Activated naive CD8-positive, alpha-beta T cell treated with anti-CD3 and anti-CD28 coated beads for 36 hours (primary cell): ENCODE data around the gene IPO8. TPM values are rescaled to one million over a fixed set of nuclear protein-coding genes. Genes with fewer than 3 reads are reported as not detected.

Experiments
- DNase-seq: peaks from one replicate; pipeline ENCODE4 v3.0.0; 2021
- H3K27ac Mint-ChIP-seq: one replicate; pipeline ENCODE4 v1.8.0; 2022; ENCODE audit warnings: mild to moderate bottlenecking, moderate library complexity, mixed read lengths
- H3K27me3 Mint-ChIP-seq: one replicate; pipeline ENCODE4 v1.8.0; 2022; ENCODE audit warnings: mild to moderate bottlenecking, mixed read lengths
- H3K36me3 Mint-ChIP-seq: one replicate; pipeline ENCODE4 v1.8.0; 2021; ENCODE audit warnings: mild to moderate bottlenecking, mixed read lengths
- H3K4me1 Mint-ChIP-seq: one replicate; pipeline ENCODE4 v1.8.0; 2021; ENCODE audit warnings: mixed read lengths
- H3K4me3 Mint-ChIP-seq: one replicate; pipeline ENCODE4 v1.8.0; 2022; ENCODE audit warnings: mild to moderate bottlenecking, moderate library complexity, mixed read lengths
- H3K9me3 Mint-ChIP-seq: one replicate; pipeline ENCODE4 v1.8.0; 2022; ENCODE audit warnings: mixed read lengths
- total RNA-seq, 2 experiments: library from RNA; stranded (reverse); gene quantifications; one replicate each; pipeline ENCODE4 v1.2.3, GENCODE V29; 2021

The IPO8 gene
- 10 to 100 TPM; 45.3 to 45.7 TPM for total RNA-seq

DNA sequence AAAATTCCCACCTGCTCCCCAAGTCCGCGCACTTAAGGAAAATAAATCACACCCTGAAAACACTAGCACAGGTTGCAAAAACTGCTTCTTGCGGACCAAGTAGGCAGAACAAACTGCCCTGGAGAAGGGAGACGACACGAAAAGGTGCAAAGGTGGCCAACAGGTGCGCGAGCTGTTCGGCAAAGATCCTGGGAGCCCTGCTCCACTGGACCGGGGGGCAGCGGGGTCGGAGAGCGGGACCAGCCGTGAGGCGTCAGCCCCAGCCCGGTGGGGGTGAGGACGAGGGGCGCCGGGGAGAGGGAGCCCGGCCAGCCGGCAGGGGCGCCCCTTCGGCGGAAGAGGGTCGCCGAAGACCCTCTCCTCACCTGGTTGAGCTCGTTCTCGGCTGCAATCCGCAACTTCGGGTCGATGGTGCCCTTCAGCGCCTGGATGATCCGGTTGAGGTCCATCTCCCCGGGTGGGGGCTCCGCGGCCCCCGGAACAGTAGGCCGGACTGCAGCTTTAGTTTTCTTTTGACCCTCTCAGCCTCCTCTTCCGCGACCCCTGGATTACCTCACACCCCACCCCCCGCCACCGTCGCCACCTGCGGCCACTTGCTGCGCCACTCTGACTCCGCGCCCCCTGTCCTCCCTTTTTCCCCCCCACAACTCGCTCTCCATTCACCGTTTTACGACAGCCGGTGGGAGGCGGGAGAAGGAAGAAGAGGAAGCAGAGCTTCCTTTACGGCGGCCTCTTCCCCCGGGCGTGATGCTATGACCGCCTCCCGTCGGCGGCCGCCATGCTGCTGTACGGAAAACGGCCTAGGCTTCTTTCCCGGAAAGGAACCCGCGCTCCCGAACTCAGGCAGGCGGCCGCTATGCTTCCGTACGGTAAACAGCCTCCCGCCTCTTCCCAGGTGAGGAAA is at the start of gene IPO8:
IPO8 (minus strand) TSS at position 671 of the 904 bp plus-strand sequence; CDS start at position 449, 222 bp downstream.
- Mint-ChIP-seq H3K27ac (peak within 1 kb of the TSS; percentile 93), H3K27me3 (peaks cover 2% of the 10 kb centered on the region), H3K4me3 (peak within 1 kb of the TSS; percentile 88)

DNA sequence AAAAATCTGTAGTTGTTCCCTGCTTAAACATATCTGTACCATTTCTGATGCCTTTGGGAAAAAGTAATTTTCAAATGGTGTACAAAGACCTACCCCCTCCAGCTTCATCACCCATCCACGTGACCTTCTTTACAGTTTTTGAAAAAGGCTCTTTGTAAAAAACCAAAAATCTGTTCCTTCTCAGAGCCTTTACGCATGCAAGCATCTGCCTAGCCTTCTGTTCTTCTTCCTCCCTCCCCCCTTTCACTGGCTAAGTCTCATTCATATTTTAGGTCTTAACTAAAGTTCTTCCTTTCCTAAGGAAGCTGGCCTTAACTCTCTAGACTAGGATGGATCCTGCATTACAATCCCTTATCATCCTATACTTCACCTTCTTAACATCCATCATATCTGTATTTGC is 48.7 kb upstream of the IPO8 start:
- Mint-ChIP-seq H3K27ac (no peak overlapping the region), H3K4me3 (no peak overlapping the region), H3K4me1 (peaks cover 11% of the 10 kb centered on the region), H3K27me3 (no peaks in the 10 kb centered on the region), H3K36me3 (peaks cover 23% of the 10 kb centered on the region), H3K9me3 (no peaks in the 10 kb centered on the region)
- no peak for DNase-seq

More for the DNA sequence above, at the start of gene IPO8:
- no peaks in the 10 kb centered on the region for H3K9me3 Mint-ChIP-seq
- peaks cover 31% of the 10 kb centered on the region for H3K4me1 Mint-ChIP-seq
- peaks cover 3% of the 10 kb centered on the region for H3K36me3 Mint-ChIP-seq
- DNase-seq = peak; percentile 86

DNA sequence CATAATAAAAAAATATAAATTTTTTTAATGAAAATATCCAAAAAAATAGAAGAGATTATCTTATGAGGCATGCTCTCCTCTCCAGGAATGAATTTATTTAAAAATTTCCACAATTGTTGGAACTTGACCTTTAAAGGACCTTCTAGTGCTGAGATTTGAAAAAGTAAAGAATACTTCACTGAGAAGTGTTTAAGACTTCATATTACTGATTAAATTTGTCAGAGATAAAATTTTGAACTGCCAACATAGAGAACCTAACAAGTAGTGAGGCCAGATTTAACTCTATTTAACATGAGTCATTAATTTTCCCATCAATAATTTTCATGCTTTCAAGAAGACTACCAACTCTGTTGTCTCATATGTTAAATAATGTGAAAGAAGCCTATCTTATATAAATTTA is 44.6 kb upstream of the IPO8 start:
- no peak for DNase-seq
- Mint-ChIP-seq H3K36me3 (peaks cover 20% of the 10 kb centered on the region), H3K27me3 (no peaks in the 10 kb centered on the region)

DNA sequence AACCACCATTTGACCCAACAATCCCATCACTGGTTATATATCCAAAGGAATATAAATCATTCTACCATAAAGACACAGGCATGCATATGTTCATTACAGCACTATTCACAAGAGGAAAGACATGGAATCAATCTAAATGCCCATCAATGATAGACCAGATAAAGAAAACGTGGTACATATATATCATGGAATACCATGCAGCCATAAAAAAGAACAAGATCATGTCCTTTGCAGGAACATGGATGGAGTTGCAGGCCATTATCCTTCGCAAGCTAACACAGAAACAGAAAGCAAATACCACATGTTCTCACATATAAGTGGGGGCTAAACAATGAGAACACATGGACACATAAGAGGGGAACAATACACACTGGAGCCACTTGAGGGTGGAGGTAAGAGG is 43.4 kb upstream of the IPO8 start:
- no peaks in the 10 kb centered on the region for H3K4me1 Mint-ChIP-seq
- H3K9me3 Mint-ChIP-seq = no peaks in the 10 kb centered on the region
- no peak overlapping the region for H3K4me3 Mint-ChIP-seq
- no peak for DNase-seq
- H3K36me3 Mint-ChIP-seq = peaks cover 27% of the 10 kb centered on the region
- H3K27ac Mint-ChIP-seq = no peak overlapping the region
- H3K27me3 Mint-ChIP-seq = no peaks in the 10 kb centered on the region

More for the DNA sequence above, 44.6 kb upstream of the IPO8 start:
- Mint-ChIP-seq H3K9me3 (no peaks in the 10 kb centered on the region), H3K27ac (no peak overlapping the region), H3K4me3 (no peak overlapping the region), H3K4me1 (no peaks in the 10 kb centered on the region)

DNA sequence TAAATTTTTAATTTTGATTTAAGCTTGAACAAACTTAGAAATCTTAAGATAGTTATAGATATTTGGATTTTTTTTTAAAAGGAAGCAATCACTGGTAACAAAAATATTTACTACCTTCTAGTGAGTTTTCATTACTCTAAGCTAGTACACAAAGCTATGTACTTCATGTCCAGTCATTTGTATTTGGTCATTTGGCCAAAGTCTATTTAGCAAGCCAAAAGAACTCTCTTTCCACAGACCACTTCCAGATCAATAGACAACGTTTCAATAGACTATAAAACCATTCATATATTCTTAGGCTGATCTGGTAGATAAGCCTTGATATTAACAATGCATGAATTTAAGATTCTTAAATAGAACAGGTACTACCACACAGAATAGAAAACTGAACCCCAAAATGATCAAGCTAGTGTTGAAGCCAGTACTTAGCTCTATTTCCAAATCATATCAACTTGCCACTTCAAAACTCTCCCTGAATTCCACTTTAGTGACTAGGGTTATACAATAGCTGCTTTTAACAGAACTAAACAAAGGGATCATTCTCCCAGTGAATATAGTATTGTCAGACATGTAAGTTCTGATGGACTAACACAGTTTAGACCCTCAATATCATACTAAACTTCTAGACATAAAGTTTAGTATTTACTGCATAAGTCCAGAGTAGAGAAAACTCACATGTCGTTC is 37.4 kb upstream of the IPO8 start:
- Mint-ChIP-seq H3K36me3 (peaks cover 22% of the 10 kb centered on the region), H3K4me1 (peaks cover 3% of the 10 kb centered on the region), H3K9me3 (no peaks in the 10 kb centered on the region), H3K27ac (no peak overlapping the region), H3K27me3 (no peaks in the 10 kb centered on the region), H3K4me3 (no peak overlapping the region)
- no peak for DNase-seq

DNA sequence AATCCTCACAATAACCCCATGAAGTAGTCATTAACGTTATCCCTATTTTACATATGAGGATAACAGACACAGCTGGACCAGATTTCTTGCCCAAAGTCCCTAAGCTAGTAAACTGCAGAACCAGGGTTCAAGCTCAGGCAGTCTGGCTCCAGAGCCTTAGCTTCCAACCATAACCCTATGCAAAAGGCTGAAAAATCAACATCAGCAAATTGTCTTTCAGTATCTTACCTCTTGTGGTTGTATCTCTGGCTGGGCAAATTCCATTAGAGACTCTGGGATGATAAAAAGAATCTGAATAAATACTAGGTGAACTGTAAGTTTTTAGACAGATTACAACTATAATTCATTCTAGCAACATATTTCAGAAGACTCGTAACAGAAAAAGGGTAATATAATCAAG is 34.3 kb upstream of the IPO8 start:
- Mint-ChIP-seq H3K27ac (no peak overlapping the region), H3K4me1 (peaks cover 7% of the 10 kb centered on the region), H3K27me3 (no peaks in the 10 kb centered on the region), H3K9me3 (no peaks in the 10 kb centered on the region), H3K36me3 (peaks cover 16% of the 10 kb centered on the region), H3K4me3 (no peak overlapping the region)
- no peak for DNase-seq

DNA sequence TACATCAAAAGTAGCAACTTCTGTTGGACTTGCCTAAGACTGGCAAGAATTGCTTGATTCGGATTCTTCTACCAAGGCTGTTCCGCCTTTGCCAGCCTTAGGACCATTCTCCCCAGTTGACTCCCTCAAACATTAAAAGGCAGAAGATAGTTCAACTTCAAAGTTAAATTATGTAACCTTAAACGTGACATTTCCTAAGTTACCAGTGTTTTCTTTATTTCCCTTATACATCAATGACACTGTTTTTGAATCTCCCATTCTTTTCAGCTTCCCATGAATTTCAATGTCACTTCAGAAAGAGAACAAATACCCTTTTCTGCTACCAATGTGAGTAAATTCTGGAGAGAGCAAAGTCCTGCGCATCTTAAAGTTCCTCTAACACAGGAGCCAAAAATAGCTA is 33.9 kb upstream of the IPO8 start:
- Mint-ChIP-seq H3K27me3 (no peaks in the 10 kb centered on the region), H3K4me1 (peaks cover 7% of the 10 kb centered on the region), H3K36me3 (peaks cover 12% of the 10 kb centered on the region), H3K9me3 (no peaks in the 10 kb centered on the region), H3K4me3 (no peak overlapping the region), H3K27ac (no peak overlapping the region)
- DNase-seq = no peak

DNA sequence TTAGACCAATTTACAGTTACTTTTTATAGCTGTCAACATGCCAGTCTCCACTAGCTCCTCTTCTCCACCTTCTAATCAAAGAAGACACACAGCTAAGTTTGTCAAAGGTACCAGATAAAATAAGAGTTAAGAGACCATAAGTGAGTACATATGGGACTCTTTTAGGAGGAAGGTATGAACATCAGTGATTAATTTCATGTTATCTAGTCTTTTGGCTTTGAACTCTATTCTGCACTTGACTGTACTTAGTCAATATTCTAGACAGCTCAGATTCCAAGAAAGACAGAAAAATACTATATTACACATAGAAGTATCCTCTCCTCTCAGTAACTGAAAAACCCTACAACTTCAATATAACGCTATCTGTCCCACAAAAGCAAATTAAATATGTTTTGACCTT is 31.0 kb upstream of the IPO8 start:
- Mint-ChIP-seq H3K4me3 (no peak overlapping the region), H3K36me3 (peaks cover 9% of the 10 kb centered on the region), H3K4me1 (peaks cover 7% of the 10 kb centered on the region), H3K27ac (no peak overlapping the region), H3K9me3 (no peaks in the 10 kb centered on the region), H3K27me3 (no peaks in the 10 kb centered on the region)
- no peak for DNase-seq

DNA sequence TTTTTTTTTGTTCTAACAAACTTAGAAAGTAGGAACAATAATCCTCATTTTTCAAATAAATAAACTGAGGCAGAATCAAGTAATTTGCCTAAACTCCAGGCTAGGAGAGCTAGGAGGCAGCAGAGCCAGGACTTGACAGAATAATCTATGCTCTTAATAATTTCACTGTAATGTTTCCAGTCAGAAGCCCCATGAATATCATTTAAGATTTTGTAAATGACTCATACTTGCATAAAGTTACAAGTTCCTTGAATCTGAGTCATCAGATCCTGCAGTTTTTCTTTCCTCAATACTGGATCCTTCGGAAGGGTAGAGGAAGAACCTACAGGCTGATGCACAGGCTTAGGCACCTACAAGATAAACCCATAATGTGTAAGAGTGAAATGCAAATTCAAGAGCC is 30.1 kb upstream of the IPO8 start:
- H3K27me3 Mint-ChIP-seq = no peaks in the 10 kb centered on the region
- no peaks in the 10 kb centered on the region for H3K9me3 Mint-ChIP-seq
- peaks cover 8% of the 10 kb centered on the region for H3K36me3 Mint-ChIP-seq
- H3K4me3 Mint-ChIP-seq = no peak overlapping the region
- no peak overlapping the region for H3K27ac Mint-ChIP-seq
- DNase-seq = no peak
- H3K4me1 Mint-ChIP-seq = peaks cover 7% of the 10 kb centered on the region

DNA sequence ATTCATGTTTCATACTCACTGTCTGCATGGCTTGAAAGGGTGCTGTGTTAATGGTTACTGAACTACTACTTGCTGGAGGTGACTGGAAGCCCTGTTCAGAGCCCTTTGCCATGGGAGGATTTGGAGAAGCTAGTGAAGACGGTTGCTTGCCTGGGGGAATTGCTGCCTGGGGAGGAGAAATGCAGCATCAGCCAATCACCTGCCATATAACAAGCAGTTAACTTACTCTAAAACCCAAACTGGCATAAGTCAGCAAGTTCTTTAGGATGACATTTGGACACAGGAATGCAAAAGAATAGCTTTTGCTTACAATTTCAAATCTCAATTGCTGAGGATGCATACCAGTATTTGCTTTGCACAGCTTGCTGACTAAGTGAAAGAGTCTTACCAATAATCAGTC is 23.4 kb upstream of the IPO8 start:
- no peaks in the 10 kb centered on the region for H3K9me3 Mint-ChIP-seq
- no peaks in the 10 kb centered on the region for H3K4me1 Mint-ChIP-seq
- H3K27ac Mint-ChIP-seq = no peak overlapping the region
- no peaks in the 10 kb centered on the region for H3K27me3 Mint-ChIP-seq
- DNase-seq = no peak
- no peak overlapping the region for H3K4me3 Mint-ChIP-seq
- H3K36me3 Mint-ChIP-seq = no peaks in the 10 kb centered on the region

DNA sequence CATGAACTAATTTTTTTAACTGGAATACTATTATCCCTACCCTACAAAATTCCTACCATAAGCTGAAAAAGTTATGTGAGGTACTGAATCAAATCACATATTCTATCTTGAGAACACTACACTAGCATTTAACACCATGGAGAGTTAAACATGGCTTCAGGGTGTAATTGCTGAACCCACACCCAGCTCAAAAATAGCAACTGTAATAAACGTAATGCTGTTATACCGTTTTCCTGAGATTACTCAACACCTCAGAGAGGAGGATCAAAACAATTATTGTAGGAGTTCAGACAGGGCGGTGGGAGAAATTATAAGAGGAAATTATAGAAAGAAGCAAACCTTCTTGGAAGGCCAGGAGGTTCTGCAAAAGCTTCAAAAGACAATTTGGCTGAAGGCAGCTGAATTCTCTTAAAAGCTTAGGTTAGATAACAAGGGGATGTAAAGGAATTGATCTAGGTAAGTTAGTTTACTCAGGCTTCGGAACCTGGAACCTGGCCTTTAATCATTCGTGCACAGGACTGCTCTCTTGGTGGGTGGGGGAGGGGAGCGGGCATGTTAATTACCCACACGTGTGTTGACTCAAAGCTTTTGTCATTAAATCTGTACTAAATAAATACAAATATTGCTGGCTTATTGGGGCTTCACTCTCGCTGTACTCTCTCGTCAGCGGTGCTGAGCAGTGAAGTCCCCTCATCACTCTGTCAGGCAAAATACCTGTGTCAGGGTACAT is 12.1 kb upstream of the IPO8 start:
- Mint-ChIP-seq H3K27ac (no peak overlapping the region), H3K9me3 (no peaks in the 10 kb centered on the region), H3K4me3 (no peak overlapping the region), H3K36me3 (peaks cover 3% of the 10 kb centered on the region), H3K4me1 (no peaks in the 10 kb centered on the region), H3K27me3 (no peaks in the 10 kb centered on the region)
- DNase-seq = no peak

DNA sequence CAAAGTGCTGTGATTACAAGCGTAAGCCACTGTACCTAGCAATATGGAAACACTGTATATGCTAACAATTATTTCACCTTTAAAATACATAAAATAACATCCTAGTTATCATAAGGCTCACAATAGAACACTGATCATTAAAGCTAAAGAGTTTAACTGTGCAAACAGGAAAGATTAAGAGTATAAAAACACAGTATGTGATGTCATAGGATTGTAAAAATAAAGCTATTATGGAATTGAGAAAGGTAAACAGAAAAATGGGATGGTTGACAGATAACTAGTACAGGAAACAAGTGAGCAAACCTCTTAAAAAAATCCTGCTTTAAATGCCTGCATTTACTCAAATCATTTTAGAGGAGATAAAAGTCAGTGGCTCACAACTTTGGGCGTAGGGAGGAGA is 10.8 kb upstream of the IPO8 start:
- Mint-ChIP-seq H3K27ac (no peak overlapping the region), H3K4me1 (no peaks in the 10 kb centered on the region), H3K27me3 (no peaks in the 10 kb centered on the region), H3K4me3 (no peak overlapping the region), H3K9me3 (no peaks in the 10 kb centered on the region), H3K36me3 (peaks cover 3% of the 10 kb centered on the region)
- no peak for DNase-seq

DNA sequence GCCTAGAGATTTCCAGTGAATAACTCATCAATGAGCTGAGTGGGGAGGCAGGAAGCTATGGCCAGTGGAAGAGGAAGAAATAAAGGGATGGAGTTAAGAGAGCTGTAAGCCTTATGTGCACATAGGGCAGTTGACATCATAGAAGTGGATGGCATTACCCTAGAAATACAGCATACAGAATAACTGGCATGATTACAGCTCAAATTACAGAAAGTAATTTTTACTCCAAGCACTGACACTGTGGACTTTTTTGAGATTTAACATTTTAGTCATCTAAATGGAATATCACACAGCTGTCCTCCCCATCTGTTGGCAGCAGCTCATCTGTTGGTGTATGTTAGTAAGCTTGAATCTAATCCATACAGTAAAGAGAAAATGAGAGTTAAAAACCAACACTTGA is 5.4 kb upstream of the IPO8 start:
- H3K27ac Mint-ChIP-seq = no peak overlapping the region
- no peaks in the 10 kb centered on the region for H3K9me3 Mint-ChIP-seq
- peaks cover 2% of the 10 kb centered on the region for H3K27me3 Mint-ChIP-seq
- H3K4me3 Mint-ChIP-seq = no peak overlapping the region
- H3K36me3 Mint-ChIP-seq = no peaks in the 10 kb centered on the region
- H3K4me1 Mint-ChIP-seq = peaks cover 3% of the 10 kb centered on the region
- DNase-seq = no peak

DNA sequence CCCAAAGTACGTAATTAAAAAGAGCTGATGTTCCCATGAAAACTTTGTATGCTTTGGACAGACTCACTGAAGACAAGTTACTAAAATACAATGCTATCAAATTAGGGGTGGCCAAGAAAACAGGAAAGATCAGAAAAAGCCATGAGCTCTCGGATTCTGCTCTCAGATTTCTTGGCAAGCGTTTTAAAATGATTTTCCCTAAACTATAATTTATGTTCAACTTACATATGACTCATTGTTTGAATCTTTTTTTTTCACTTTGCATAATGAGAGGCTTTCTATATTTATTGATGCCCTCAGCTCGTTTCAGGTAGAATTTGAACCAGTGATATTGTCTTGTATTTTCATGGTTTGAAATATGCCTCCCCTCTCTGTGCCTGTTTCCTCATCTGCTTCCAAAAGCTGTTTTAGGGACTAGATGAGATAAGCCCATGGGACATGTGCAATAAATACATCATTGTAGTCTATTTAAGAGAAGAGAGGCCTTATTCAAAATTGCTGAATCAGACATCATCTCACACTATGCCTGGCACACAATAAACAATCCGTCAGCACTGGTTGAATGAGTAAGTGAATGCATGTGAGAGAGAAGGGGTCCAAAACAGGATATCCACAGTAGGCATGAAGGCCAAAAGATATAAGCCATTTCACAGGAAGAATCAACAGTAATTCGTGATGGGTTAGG is 4.7 kb upstream of the IPO8 start:
- Mint-ChIP-seq H3K27ac (no peak overlapping the region), H3K4me1 (peaks cover 3% of the 10 kb centered on the region), H3K9me3 (no peaks in the 10 kb centered on the region), H3K36me3 (no peaks in the 10 kb centered on the region), H3K4me3 (no peak overlapping the region), H3K27me3 (peaks cover 2% of the 10 kb centered on the region)
- DNase-seq = no peak

DNA sequence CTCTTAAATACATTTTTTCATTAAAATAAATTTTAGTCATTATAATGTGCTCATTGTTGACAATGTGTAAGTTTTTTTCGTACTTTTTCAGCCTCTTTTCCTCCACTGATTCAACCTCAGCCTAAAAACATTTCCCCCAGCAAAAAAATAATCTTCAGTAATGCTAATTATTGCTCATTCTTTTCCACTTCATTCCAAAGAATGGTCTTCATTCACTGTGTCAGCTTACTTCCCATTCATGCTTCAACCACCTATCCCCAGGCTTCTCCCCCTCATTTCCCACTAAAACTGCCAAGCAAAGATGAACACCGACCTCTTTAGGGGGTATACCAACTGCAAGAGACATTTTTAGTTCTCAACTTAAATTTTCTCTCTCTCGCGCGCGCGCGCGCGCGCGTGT is 2.7 kb upstream of the IPO8 start:
- H3K36me3 Mint-ChIP-seq = no peaks in the 10 kb centered on the region
- no peak overlapping the region for H3K27ac Mint-ChIP-seq
- H3K4me1 Mint-ChIP-seq = peaks cover 17% of the 10 kb centered on the region
- no peak overlapping the region for H3K4me3 Mint-ChIP-seq
- H3K9me3 Mint-ChIP-seq = no peaks in the 10 kb centered on the region
- no peak for DNase-seq
- H3K27me3 Mint-ChIP-seq = peaks cover 2% of the 10 kb centered on the region
